Osteoblast (primary cell): Measurements from ENCODE around the gene RPS2. TPM values are rescaled to one million over a fixed set of nuclear protein-coding genes. Genes with fewer than 3 reads are reported as not detected.
A peak's percentile ranks its signal among the peaks of the same experiment; 100 is the strongest.
"Not testable (repeated sequence)": the region's sequence is repeated elsewhere in the genome, so short reads cannot be mapped to it uniquely, and the experiment has no call there.

Experiments used
- DNase-seq: peaks from one replicate; pipeline ENCODE4 v3.0.0; 2011; ENCODE audit warnings: low spot score, mixed read lengths; ENCODE audit not compliant: insufficient read length; ENCODE audit errors: missing footprints
- H2AFZ ChIP-seq: 2 replicates; pipeline ENCODE4 v1.6.0; 2011; ENCODE audit warnings: mild to moderate bottlenecking, low read length
- H3K27ac ChIP-seq: 2 replicates; pipeline ENCODE4 v1.5.1; 2011; ENCODE audit warnings: mild to moderate bottlenecking, low read depth, low read length, moderate library complexity
- H3K27me3 ChIP-seq: 2 replicates; pipeline ENCODE4 v1.6.0; 2012; ENCODE audit warnings: mild to moderate bottlenecking, control low read depth, inconsistent platforms, low read length, moderate library complexity; ENCODE audit not compliant: insufficient read depth
- H3K36me3 ChIP-seq: 2 replicates; pipeline ENCODE4 v1.5.1; 2011; ENCODE audit warnings: mild to moderate bottlenecking, low read length, control low read depth, moderate library complexity; ENCODE audit not compliant: insufficient read depth
- H3K4me1 ChIP-seq: 2 replicates; pipeline ENCODE4 v1.5.1; 2011; ENCODE audit warnings: mild to moderate bottlenecking, low read length, control low read depth, moderate library complexity; ENCODE audit not compliant: insufficient read depth
- H3K4me2 ChIP-seq: 2 replicates; pipeline ENCODE4 v1.6.0; 2011; ENCODE audit warnings: mild to moderate bottlenecking, low read length; ENCODE audit not compliant: insufficient read depth
- H3K4me3 ChIP-seq: fragments of 200-600 bp; sonication (generic); 3 replicates; pipeline ENCODE4 v1.5.1; 2012; ENCODE audit warnings: mild to moderate bottlenecking, low read length, inconsistent platforms; ENCODE audit not compliant: insufficient read depth
- H3K79me2 ChIP-seq: 2 replicates; pipeline ENCODE4 v1.6.0; 2012; ENCODE audit warnings: mild to moderate bottlenecking, low read length, control low read depth, inconsistent platforms; ENCODE audit not compliant: insufficient read depth
- H3K9me3 ChIP-seq: 2 replicates; pipeline ENCODE4 v1.5.1; 2011; ENCODE audit warnings: low read depth, low read length, control low read depth
- H4K20me1 ChIP-seq: 2 replicates; pipeline ENCODE4 v1.6.0; 2012; ENCODE audit warnings: mild to moderate bottlenecking, low read length, control low read depth; ENCODE audit not compliant: insufficient read depth
- CTCF ChIP-seq: IDR thresholded peaks from 2 replicates; pipeline ENCODE4 v1.5.1; 2011; ENCODE audit warnings: mild to moderate bottlenecking, low read depth, low read length, moderate library complexity; ENCODE audit errors: extremely low read depth
- total RNA-seq: library from RNA; depleted of rRNA; stranded (reverse); fragments of >200 nt; gene quantifications from 2 replicates; pipeline ENCODE4 v1.2.3, GENCODE V29; 2012

Gene RPS2
- total RNA-seq = 1,815 and 2,359 TPM in 2 replicates

DNA sequence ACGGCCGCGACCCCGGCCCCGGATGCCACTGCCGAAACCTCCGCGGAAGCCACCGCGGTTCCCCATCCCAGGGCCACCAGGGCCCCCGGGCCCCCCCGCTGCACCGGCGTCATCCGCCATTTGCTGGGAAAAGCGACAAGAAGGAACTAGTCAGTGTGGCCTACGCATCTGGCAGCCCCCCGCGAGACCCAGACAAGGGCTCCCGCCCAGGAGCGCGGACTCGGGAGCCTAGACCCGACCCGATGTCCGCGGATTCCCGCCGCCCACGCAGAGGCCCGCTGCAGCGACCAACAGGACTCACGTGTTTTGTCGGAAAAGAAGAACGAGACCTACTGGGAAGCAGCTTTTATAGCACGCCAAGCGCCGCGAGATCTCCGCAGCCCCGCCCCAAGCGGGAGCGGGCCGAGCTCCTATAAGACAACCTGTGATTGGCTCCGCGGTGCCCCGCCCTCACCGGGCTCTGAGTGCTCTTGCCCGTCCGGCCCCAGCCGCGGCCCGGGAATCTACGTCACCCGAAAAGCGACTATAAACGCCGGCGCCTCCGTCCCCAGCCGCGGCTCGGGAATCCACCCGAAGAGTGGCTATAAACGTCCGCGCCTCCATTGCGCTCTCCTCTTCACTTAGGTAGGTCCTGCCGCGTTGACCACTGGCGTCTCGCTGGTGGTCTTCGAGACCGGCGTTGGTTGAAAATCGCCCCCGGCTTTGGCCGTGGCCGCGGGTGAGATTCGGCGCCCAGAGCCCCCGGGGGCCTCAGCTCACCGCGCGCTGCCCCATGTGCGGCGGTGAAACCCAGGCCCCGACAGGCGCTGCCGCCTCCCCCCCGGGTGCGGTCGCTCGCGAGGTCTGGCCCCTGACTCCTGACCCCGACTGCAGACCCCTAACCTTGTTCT, at the start of gene RPS2:
RPS2 (minus strand) TSS at position 321 of the 890 bp plus-strand sequence; CDS start at position 120, 201 bp downstream.
- Histone ChIP-seq H3K27me3 (no peaks in the 10 kb centered on the region), H3K4me1 (peaks cover 24% of the 10 kb centered on the region), H4K20me1 (peaks cover 38% of the 10 kb centered on the region), H3K27ac (peak within 1 kb of the TSS; percentile 93), H3K4me2 (peak within 1 kb of the TSS; percentile 98), H3K4me3 (peak within 1 kb of the TSS; percentile 91), H3K9me3 (no peaks in the 10 kb centered on the region), H2AFZ (peak within 1 kb of the TSS; percentile 76), H3K79me2 (peaks cover 62% of the 10 kb centered on the region), H3K36me3 (peaks cover 28% of the 10 kb centered on the region)
- no peak for TF ChIP-seq CTCF
- DNase-seq = peak; percentile 100

- DNase-seq = no peak
- peaks cover under 1% of the 10 kb centered on the region for H3K27me3 ChIP-seq
- no peak overlapping the region for H3K27ac ChIP-seq
- H3K4me1 ChIP-seq = peaks cover 10% of the 10 kb centered on the region
- peaks cover 6% of the 10 kb centered on the region for H4K20me1 ChIP-seq
- H3K4me2 ChIP-seq = no peak overlapping the region
- H3K4me3 ChIP-seq = no peak overlapping the region
- no peaks in the 10 kb centered on the region for H3K36me3 ChIP-seq
- H2AFZ ChIP-seq = no peak overlapping the region
- no peaks in the 10 kb centered on the region for H3K9me3 ChIP-seq
- H3K79me2 ChIP-seq = peaks cover 19% of the 10 kb centered on the region
- no peak for TF ChIP-seq CTCF
These were observed 48.9 kb upstream of the RPS2 start for GRCh38 chr16:2013527-2013926.

- peaks cover 26% of the 10 kb centered on the region for H3K4me1 ChIP-seq
- not testable (repeated sequence) for H3K9me3 ChIP-seq, H3K4me2 ChIP-seq, DNase-seq, H3K27me3 ChIP-seq, H3K27ac ChIP-seq, H2AFZ ChIP-seq, H3K4me3 ChIP-seq, H3K36me3 ChIP-seq
- peaks cover 37% of the 10 kb centered on the region for H3K79me2 ChIP-seq
- H4K20me1 ChIP-seq = peaks cover 23% of the 10 kb centered on the region
These were observed 47.1 kb upstream of the RPS2 start for GRCh38 chr16:2011726-2012125.

DNA sequence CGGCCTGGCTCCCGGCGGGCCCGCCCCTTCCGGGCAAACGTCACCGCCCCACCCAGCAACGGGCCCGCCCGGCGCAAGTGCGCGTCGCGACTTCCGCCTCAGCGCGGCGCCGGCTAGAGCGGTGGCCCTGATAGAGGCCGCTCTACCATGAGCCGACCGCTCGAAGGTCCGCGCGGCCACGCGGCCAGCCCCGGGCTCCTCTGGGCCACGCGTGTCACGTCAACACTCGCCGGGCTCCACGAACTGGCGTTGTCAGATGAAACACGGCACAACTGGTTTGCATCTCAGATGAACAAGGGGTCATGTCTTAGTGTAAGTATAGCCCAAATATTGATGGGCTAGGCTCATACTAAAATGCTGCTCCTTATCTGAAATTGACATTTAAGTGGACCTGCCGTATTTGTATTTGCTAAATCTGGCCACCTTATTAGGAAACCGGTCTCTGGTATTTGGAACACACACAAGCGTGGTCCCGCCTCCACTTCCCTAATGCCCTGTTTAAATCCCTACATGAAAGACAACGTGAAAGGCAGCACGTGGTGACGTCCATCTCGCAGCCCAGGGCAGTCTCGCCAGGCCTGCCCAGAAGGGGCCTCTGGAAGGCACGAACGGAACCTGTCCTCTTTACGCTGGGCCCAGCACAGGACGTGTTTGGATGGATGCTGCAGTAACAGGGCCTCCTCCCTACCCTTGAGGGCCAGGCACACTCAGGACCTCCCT, 45.3 kb upstream of the RPS2 start, which contains the start of gene ZNF598:
ZNF598 (minus strand) TSS at position 31 of the 720 bp plus-strand sequence.
- peaks cover 40% of the 10 kb centered on the region for H4K20me1 ChIP-seq
- TF ChIP-seq CTCF = no peak
- DNase-seq = peak; percentile 100
- peaks cover 26% of the 10 kb centered on the region for H3K4me1 ChIP-seq
- H3K27me3 ChIP-seq = no peaks in the 10 kb centered on the region
- no peaks in the 10 kb centered on the region for H3K9me3 ChIP-seq
- H3K36me3 ChIP-seq = no peaks in the 10 kb centered on the region
- H2AFZ ChIP-seq = peak within 1 kb of the TSS; percentile 84
- H3K27ac ChIP-seq = peak within 1 kb of the TSS; percentile 88
- H3K4me3 ChIP-seq = peak within 1 kb of the TSS; percentile 82
- peaks cover 55% of the 10 kb centered on the region for H3K79me2 ChIP-seq
- H3K4me2 ChIP-seq = peak within 1 kb of the TSS; percentile 98
